Suprapubic skin (tissue), 4 donors: Measurements from ENCODE around the gene REG4. TPM values are rescaled to one million over a fixed set of nuclear protein-coding genes. Genes with fewer than 3 reads are reported as not detected.
"Not testable (repeated sequence)": the region's sequence is repeated elsewhere in the genome, so short reads cannot be mapped to it uniquely, and the experiment has no call there.

Experiments used
- DNase-seq, 2 donors: peaks; one replicate each; pipeline ENCODE4 v3.0.0-alpha.2; 2019; ENCODE audit warnings: low spot score in 2 of 2
- H3K27ac ChIP-seq: fragments of 200-600 bp; sonication (generic); one replicate; pipeline ENCODE4 v1.5.1; 2019
- H3K27me3 ChIP-seq: fragments of 200-600 bp; sonication (generic); one replicate; pipeline ENCODE4 v1.5.1; 2019
- H3K36me3 ChIP-seq: fragments of 200-600 bp; sonication (generic); one replicate; pipeline ENCODE4 v1.5.1; 2019
- H3K4me1 ChIP-seq: fragments of 200-600 bp; sonication (generic); one replicate; pipeline ENCODE4 v1.5.1; 2019
- H3K4me3 ChIP-seq: fragments of 200-600 bp; sonication (generic); one replicate; pipeline ENCODE4 v1.5.1; 2019; ENCODE audit warnings: mild to moderate bottlenecking
- H3K9me3 ChIP-seq: fragments of 200-600 bp; sonication (generic); one replicate; pipeline ENCODE4 v1.5.1; 2019
- EP300 ChIP-seq: sonication (generic); formaldehyde crosslinking; IDR thresholded peaks from one replicate; pipeline ENCODE4 v1.6.1; 2017; ENCODE audit warnings: antibody characterized with exemption
- POLR2A ChIP-seq, 2 donors: fragments of 450-650 bp; IDR thresholded peaks; one replicate each; pipeline ENCODE4 v1.6.1; 2017; ENCODE audit warnings: antibody characterized with exemption in 2 of 2, mild to moderate bottlenecking in 2 of 2, moderate library complexity in 2 of 2
- POLR2AphosphoS5 ChIP-seq, 3 donors: sonication (generic); formaldehyde crosslinking; IDR thresholded peaks; one replicate each; pipeline ENCODE4 v1.6.1; 2017; ENCODE audit warnings: antibody characterized with exemption in 3 of 3
- WGBS: methylation state at CpG from one replicate; pipeline ENCODE4 v1.1.5; 2018; 5-methylcytosine and 5-hydroxymethylcytosine counted together
- total RNA-seq, 4 donors: library from RNA; depleted of rRNA; stranded (reverse); fragments of >200 nt; gene quantifications; one replicate each; pipeline ENCODE4 v1.1.0, GENCODE V29; 2016
- TF ChIP-seq, protein P1 (sequence below), 2 donors: fragments of 200-600 bp in 1 of 2; fragments of 450-650 bp in 1 of 2; sonication (generic) in 1 of 2; IDR thresholded peaks; one replicate each; pipeline ENCODE4 v1.5.1; 2016 to 2019; ENCODE audit warnings: antibody characterized with exemption in 2 of 2, mild to moderate bottlenecking in 1 of 2, moderate library complexity in 1 of 2

The REG4 gene
- total RNA-seq, 4 donors from 2014 or later, result not detected

DNA sequence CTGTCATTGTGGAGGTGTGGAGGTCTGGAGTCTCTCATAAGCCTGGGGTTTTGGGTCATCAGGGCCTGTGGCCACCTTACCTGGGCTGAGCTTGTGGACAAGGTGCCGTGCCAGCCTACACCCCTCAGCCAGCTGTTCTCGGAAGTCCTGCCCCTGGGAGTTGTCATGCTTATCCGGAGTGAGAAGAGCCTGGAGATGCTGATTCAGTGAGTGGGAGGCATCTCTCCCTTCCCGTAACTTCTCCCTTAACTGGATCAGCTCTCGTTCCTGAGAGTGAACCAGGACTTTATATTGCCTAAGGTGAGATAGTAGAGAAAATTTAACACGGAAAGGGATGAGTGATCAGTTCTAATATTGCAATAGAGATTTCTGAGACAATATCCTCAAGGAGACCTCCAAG lies 30.0 kb upstream of the REG4 start:
- no peak for DNase-seq
- Histone ChIP-seq H3K27me3 (no peaks in the 10 kb centered on the region), H3K9me3 (no peaks in the 10 kb centered on the region), H3K36me3 (no peaks in the 10 kb centered on the region), H3K4me3 (no peak overlapping the region), H3K27ac (no peak overlapping the region), H3K4me1 (no peaks in the 10 kb centered on the region)
- TF ChIP-seq EP300, result no peak
- no peak for TF ChIP-seq POLR2A (IDR thresholded peaks at IDR 0.05)
- no peak for TF ChIP-seq POLR2AphosphoS5 (IDR thresholded peaks at IDR 0.05)
- TF ChIP-seq, protein P1, sequence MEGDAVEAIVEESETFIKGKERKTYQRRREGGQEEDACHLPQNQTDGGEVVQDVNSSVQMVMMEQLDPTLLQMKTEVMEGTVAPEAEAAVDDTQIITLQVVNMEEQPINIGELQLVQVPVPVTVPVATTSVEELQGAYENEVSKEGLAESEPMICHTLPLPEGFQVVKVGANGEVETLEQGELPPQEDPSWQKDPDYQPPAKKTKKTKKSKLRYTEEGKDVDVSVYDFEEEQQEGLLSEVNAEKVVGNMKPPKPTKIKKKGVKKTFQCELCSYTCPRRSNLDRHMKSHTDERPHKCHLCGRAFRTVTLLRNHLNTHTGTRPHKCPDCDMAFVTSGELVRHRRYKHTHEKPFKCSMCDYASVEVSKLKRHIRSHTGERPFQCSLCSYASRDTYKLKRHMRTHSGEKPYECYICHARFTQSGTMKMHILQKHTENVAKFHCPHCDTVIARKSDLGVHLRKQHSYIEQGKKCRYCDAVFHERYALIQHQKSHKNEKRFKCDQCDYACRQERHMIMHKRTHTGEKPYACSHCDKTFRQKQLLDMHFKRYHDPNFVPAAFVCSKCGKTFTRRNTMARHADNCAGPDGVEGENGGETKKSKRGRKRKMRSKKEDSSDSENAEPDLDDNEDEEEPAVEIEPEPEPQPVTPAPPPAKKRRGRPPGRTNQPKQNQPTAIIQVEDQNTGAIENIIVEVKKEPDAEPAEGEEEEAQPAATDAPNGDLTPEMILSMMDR (IDR thresholded peaks at IDR 0.05), result no peak
- WGBS, result 95% methylated on average over 6 of the region's 6 CpGs

DNA sequence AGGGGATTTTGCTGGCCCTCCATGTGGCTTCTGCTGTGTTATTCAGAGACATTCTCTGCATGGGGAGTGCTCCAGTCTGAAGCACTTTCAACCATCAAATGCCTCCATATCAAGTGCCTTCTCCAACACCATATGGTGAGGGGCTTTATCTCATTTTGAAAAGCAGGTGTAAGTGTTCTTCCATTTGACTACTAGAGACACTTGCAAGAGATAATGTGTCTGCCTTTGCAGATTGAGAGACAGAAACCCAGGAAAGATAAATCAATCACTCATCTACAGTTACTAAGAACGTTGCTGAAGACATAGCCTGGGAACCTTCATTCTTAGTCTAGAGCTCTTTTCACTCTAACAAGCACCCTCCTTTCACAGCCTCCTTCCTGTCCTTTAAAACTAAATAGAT lies 29.5 kb upstream of the REG4 start:
- 62% methylated on average over 1 of the region's 1 CpG for WGBS
- TF ChIP-seq, protein P1 (IDR thresholded peaks at IDR 0.05), result no peak
- no peak for TF ChIP-seq POLR2A (IDR thresholded peaks at IDR 0.05)
- TF ChIP-seq EP300, result no peak
- no peak for TF ChIP-seq POLR2AphosphoS5 (IDR thresholded peaks at IDR 0.05)
- H3K4me1 ChIP-seq, result no peaks in the 10 kb centered on the region
- H3K9me3 ChIP-seq, result no peaks in the 10 kb centered on the region
- no peaks in the 10 kb centered on the region for H3K36me3 ChIP-seq
- H3K27ac ChIP-seq, result no peak overlapping the region
- no peaks in the 10 kb centered on the region for H3K27me3 ChIP-seq
- DNase-seq, result no peak
- no peak overlapping the region for H3K4me3 ChIP-seq

DNA sequence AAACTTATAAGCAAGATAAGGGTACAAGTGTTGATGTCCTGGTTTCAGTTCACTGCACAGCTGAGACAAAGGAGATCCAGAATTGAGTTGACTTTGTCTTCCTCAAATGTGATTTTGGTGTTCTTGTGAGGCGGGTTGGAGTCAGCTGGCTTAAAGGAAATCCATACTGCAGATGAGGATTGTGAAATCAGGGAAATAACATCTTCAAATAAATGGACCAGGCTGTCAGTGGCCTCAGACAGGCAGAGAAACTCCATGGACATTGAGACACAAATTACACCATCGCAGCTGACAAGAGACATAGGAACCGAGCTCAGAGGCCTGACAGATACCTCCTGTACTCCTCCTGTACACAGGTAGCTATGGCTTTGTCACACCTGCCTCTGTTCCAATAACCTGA lies 27.0 kb upstream of the REG4 start:
- WGBS, result 64% methylated on average over 3 of the region's 3 CpGs
- no peak overlapping the region for H3K27ac ChIP-seq
- DNase-seq, result no peak

DNA sequence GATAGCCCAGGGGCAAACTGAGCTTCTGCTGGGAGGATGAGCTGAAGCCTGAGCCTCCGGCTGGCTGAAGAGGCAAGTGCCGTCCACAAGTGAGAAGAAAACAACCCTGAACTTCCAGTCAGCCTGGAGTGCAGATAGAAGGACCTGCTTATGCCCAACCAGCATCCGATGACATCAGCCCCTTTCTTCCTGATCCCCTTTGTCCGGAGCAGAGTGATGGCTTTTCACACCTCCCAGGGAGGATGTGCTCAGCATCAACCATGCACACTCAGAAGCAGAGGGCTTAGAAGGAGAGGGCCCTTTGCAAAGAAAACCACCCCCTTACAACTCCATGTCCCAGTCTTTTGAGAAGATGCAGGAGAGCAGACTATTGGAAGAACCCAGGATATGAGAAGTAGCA lies 23.7 kb upstream of the REG4 start:
- TF ChIP-seq EP300, result no peak
- TF ChIP-seq POLR2AphosphoS5 (IDR thresholded peaks at IDR 0.05), result no peak
- TF ChIP-seq, protein P1 (IDR thresholded peaks at IDR 0.05), result no peak
- no peak for TF ChIP-seq POLR2A (IDR thresholded peaks at IDR 0.05)
- no peak for DNase-seq
- 86% methylated on average over 4 of the region's 4 CpGs for WGBS
- Histone ChIP-seq H3K27me3 (no peaks in the 10 kb centered on the region), H3K9me3 (no peaks in the 10 kb centered on the region), H3K4me1 (no peaks in the 10 kb centered on the region), H3K27ac (no peak overlapping the region), H3K36me3 (no peaks in the 10 kb centered on the region), H3K4me3 (no peak overlapping the region)

More for the DNA sequence above, 27.0 kb upstream of the REG4 start:
- Histone ChIP-seq H3K27me3 (no peaks in the 10 kb centered on the region), H3K9me3 (no peaks in the 10 kb centered on the region), H3K4me3 (no peak overlapping the region), H3K4me1 (no peaks in the 10 kb centered on the region), H3K36me3 (no peaks in the 10 kb centered on the region)
- TF ChIP-seq POLR2AphosphoS5 (IDR thresholded peaks at IDR 0.05), result no peak
- no peak for TF ChIP-seq EP300
- no peak for TF ChIP-seq POLR2A (IDR thresholded peaks at IDR 0.05)

DNA sequence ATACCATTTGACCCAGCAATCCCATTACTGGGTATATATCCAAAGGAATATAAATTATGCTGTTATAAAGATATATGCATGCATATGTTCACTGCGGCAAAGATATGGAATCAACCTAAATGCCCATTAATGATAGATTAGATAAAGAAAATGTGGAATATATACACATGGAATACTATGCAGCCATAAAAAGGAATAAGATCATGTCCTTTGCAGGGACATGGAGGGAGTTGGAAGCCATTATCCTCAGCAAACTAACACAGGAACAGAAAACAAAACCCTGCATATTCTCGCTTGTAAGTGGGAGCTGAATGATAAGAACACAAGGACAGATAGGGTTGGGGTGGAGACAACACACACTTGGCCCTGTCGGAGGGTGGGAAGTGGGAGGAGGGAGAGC lies 19.8 kb upstream of the REG4 start:
- no peaks in the 10 kb centered on the region for H3K27me3 ChIP-seq
- no peaks in the 10 kb centered on the region for H3K36me3 ChIP-seq
- 92% methylated on average over 3 of the region's 3 CpGs for WGBS
- DNase-seq, result no peak
- TF ChIP-seq POLR2A (IDR thresholded peaks at IDR 0.05) (no peak), EP300 (no peak), POLR2AphosphoS5 (IDR thresholded peaks at IDR 0.05) (no peak)
- TF ChIP-seq, protein P1 (IDR thresholded peaks at IDR 0.05), result no peak
- no peaks in the 10 kb centered on the region for H3K9me3 ChIP-seq
- H3K4me1 ChIP-seq, result no peaks in the 10 kb centered on the region
- no peak overlapping the region for H3K4me3 ChIP-seq
- no peak overlapping the region for H3K27ac ChIP-seq

DNA sequence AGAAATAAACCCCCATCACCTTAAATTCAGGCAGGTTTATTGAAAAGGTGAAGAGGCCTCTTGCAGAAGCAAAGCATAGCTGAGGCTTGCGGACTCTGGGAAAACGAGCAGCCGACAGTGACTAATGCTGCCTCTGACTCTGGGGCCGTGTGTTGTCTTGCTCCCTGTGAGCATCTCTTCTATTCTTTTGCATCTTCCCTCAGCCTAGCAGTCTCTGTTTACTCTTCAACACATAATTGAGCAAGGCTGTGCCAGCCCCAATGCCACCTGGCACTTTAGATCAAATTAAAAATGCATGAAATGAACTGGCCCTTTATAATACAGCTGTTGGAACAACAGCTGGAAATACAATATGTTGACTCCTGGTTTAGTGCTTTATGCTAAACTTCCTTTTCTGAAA lies 18.4 kb upstream of the REG4 start:
- Histone ChIP-seq H3K36me3 (no peaks in the 10 kb centered on the region), H3K9me3 (no peaks in the 10 kb centered on the region), H3K4me3 (no peak overlapping the region), H3K27me3 (no peaks in the 10 kb centered on the region), H3K27ac (no peak overlapping the region), H3K4me1 (no peaks in the 10 kb centered on the region)
- DNase-seq, result no peak
- TF ChIP-seq POLR2A (IDR thresholded peaks at IDR 0.05), result no peak
- no peak for TF ChIP-seq POLR2AphosphoS5 (IDR thresholded peaks at IDR 0.05)
- TF ChIP-seq, protein P1 (IDR thresholded peaks at IDR 0.05), result no peak
- TF ChIP-seq EP300, result no peak
- WGBS, result 74% methylated on average over 4 of the region's 4 CpGs

DNA sequence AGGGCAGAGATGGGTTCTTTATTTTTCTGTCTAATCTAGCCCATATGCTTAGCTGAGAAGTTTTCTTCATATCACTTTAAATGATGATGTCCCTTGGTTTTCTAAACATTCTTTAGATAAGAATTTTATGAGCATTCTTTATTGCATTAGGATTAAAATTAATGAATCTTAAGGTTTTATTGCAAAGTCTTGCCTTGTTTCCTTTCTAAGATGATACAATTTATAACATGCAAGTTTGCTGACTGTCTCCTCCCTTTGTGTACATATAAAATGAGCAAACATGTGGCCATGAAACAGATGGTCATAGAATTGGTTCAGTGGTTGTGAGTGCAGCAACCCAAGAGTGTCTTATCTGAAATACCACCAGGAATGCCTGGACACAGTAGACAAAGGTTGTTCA lies 17.7 kb upstream of the REG4 start:
- H3K36me3 ChIP-seq, H3K27me3 ChIP-seq, DNase-seq: not testable (repeated sequence)

More for the DNA sequence above, 17.7 kb upstream of the REG4 start:
- H3K4me3 ChIP-seq, H3K9me3 ChIP-seq, H3K27ac ChIP-seq, H3K4me1 ChIP-seq: not testable (repeated sequence)
